Suppressor macrophage treated with lipopolysaccharide for 1 hour (primary cell): ENCODE results near the gene MYOM3.
"Not testable (repeated sequence)": the region's sequence is repeated elsewhere in the genome, so short reads cannot be mapped to it uniquely, and the experiment has no call there.

Experiments
- DNase-seq, 3 donors: peaks; one replicate each; pipeline ENCODE4 v3.0.0-alpha.2; 2020 to 2022

Gene MYOM3

DNA sequence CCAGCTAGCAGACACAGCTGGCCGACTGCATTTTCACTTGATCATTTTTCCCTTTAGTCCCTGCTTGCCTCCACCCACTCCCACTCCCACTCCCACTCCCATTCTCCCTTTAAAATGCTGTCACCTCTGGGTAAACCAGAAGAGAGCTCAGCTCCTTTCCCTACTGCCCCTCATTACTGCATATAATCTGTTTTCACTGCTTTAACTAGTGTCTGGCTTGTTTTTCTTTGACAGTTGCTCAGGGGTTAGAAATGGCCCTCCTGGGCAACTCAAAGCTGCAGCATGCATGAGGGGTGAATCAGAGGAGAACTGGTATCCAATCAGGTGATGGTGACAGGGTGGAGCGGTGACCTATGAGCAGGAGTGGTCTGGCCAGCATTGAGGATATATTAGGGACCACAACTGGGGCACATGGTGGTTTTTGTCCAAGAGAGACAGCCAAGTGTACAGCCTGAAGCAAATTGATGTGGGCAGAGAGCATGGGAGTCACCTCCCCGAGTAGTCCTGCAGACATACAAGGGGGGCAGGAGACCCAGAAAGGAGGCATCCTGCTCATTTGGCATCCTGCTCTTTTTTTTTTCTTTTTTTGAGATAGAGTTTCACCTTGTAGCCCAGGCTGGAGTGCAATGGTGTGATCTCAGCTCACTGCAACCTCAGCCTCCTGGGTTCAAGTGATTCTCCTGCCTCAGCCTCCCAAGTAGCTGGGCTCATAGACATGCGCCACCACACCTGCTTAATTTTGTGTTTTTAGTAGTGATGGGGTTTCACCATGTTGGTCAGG lies 89.2 kb downstream of the MYOM3 start:
- peak in 1 of 3 donors; percentile 8 for DNase-seq

DNA sequence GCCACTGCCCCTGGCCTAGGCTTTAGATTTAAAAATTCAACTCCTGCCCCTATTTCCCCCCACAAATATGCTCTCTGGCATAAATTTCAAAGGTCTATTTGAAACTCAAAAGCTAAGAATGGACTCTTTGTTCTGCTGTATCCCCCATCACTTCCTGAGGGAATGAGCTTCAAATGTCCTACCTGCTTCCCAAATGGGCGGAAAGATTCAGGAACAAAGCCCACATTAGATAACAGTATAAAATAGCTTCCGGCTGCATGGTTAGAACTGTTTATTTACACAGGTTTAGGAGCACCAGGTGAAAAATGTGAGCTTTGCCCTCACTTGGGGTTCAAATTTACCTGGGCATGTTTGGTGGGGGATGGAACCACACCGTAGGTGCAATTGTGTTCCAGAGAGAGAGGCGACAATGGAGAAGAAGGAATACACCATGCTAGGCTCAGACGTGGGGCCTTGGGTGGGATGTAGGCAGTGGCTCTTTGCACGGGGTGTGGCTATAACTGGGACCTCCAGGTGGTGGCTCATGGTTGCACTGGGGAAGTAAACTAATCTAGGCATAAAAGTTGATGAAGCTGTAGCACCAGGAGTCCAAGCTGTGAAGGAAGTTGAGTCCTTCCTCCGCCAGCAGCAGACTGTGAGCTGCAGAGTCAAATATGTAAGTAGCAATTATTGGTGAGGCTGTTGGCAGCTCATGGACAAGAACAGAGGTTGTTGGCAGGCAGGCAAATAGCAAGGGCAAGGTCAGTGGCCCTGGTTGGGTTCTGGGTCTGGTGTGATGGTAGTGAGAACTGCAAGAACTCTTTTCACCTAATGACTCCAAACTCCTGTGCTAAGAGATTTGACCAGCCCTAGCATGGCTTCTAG lies 90.3 kb downstream of the MYOM3 start:
- DNase-seq, result no peak

DNA sequence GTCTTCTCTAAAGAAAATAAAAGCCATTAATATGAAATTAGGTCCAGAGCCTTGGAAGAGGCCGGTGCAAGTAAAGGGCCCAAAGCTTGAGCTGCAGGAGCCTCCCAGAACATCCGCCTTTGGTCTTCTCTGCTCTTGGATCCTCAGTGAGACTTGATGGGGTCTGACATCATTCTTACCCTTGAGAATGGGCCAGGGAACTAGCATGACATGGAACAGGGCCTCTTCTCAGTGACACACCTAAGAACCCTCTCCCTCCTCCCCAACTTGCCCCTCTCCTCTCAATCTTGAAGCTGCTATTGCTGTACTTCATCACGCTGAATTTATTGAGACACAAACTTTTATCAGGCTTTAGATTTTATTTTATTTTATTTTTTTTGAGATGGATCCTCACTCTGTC lies 91.5 kb downstream of the MYOM3 start:
- no peak for DNase-seq

DNA sequence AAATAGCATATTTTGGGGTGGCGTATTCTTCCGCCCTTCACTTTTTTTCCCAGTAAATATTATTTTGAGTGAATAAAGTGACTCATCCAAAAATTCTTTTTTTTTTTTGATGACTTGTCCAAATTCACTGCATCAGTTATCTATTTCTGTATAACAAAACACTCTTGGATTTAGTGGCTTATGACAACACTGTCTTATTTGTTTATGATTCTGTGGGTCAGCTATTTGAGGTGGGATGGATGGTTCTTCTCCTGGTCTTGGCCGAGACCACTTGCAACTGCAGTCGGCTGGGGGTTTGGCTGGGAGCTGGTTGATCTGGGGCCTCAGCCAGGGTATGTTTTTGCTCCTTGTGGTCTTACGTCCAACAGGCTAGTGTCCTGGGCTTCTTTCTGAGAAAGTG lies 91.9 kb downstream of the MYOM3 start:
- DNase-seq, result no peak

DNA sequence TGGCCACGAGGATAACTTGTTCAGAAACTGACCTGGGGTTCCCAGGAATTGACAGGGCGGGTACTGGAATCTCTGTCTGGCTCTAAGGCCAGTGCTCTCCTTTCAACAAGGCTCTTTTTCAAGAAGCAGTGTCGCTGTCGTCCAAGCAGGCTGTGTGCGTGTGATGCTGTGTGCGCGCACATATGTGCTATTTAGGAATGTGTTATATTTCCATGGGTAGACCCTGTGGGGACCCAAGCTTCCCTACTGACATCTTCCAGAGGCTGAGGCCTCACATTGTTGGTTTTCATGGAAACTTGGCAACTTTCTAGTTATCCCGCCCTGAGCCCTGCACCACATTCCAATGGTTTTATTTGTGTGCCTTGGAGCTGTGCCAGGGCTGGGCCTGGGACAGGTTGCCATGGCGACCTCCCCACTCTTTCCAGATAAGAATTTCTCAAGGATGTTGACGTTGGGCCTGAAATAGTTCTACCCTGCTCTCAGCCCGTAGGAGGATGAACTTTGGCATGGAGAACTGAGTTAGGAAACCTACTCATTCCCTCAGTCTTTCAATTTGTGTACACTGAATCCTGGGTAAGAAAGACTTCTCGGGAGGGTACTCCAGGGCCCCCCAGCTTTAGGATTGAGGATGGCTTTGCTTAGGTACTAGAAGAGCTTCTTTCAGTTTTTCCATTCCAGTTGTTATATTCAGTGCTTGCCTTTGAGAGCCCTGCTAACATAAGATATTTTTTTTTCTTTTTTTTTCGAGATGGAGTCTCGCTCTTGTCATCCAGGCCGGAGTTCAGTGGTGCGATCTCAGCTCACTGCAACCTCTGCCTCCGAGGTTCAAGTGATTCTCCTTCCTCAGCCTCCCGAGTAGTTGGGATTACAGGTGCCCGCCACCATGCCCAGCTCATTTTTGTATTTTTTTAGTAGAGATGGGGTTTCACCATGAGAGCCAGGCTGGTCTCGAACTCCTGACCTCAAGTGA lies 93.0 kb downstream of the MYOM3 start:
- DNase-seq, result peak; percentile 42 to 66 (median 44)

DNA sequence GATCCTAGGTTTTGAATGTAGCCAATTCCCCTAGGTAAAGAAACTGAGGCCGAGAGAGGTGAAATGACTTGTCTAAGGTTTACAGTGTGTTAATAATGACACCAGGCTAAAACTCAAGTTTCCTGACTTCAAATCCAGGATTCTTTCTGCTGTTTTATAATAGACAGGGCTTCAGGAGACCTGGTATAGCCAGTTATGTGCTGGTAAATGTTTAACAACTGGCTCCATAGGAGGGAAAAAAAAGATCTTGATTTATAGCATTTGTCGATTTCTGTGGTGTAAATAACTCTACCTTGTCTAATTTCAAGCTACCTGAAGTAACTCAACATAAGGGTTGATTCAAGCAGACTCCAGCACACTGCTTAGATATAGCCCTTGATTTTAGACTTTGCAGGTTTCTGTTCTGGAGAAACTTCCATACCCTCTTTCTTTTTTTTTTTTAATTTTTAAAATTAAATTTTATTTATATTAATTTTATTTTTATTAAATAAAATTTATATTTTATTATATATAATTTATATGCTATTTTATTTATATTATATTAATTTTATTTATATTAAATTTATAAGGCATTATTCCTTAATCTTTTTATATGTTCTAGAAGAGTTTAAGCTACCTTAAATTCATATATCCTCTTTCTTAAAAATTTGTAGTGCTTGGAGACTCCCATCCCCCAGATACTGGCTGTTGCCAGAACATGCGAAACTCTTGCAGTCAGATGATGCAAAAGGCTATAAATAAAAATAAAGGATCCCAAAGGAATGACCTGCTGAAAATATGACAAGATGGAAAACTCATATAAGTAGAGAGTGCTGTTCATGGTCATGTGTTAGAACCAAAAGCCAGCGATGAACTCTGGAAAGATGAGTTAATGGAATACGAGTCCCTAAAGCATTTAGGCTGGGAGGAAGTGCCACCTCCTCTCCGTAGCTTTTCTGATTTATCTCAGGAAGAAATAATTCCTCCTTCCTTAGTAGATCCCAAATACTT lies 96.4 kb downstream of the MYOM3 start:
- DNase-seq, result peak in 1 of 3 donors; percentile 1

DNA sequence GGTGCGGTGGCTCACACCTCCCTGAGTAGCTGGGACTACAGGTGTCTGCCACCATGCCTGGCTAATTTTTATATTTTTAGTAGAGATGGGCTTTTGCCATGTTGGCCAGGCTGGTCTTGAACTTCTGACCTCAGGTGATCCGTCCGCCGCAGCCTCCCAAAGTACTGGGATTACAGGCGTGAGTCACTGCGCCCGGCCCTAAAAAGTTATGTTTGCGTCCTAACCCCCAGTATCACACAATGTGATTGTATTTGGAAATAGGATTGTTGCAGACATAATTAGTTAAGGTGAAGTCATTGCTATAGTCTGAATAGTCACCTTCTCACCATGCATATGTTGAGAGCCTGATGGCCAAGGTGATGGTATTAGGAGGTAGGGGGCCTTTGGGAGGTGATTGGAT lies 99.1 kb downstream of the MYOM3 start:
- not testable (repeated sequence) for DNase-seq

DNA sequence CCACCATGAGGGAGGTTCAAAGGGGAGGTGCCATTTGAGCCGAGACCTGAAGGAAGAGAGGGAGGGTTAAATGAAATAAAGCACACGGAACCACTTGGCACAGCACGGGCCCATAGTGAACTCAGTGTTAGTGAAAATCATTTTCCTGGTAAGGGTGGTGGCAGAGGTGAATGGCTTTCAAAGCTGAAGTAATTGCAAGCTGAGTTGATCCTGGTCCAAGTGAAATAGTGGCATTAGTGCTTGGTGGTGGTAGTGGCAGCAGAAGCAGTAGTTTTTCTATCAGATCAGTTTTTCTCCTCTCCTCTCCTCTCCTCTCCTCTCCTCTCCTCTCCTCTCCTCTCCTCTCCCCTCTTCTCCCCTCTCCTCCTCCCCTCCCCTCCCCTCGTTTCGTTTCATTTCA lies 101.3 kb downstream of the MYOM3 start:
- no peak for DNase-seq

DNA sequence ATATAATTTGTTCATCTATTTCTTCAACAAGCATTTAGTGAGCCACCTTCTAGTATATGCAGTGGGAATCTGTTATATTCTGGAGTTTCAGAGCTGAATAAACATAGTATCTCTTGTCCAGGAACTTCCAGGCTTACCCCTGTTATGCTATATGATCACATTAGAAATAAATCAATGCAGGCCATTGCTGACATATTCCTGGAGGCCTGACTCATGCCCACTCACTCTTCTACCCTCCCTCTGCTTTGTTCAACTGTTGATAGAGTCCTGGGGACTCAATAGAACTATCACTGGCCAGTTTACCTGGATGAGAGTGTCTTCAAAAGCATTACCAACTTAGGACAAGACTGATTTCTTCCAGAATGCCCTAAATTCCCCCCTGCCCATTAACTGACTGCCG lies 102.5 kb downstream of the MYOM3 start:
- no peak for DNase-seq

DNA sequence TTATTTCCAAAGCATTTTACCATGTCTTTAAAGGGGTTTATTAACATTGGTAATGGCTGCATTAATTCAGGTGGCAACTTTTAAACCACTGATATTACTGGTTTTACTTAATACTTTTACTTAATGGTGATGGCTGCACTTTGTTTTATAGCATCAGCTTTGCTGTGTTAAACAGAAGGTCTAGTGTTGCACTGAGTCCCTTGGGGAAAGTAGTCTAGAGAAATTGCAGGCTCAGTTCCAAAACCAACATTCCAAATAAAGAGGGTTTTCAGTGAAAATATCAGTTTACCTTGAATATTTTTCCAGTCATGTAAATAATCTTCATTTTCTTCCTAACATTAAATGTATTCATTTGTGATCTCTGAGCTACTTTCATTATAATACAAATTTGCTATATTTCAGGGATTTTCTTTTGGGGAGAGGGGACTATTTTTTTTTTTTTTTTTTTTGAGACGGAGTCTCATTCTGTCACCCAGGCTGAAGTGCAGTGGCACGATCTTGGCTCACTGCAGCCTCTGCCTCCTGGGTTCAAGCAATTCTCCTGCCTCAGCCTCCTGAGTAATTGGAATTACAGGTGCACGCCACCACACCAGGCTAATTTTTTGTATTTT lies 103.3 kb downstream of the MYOM3 start:
- DNase-seq, result not testable (repeated sequence)

DNA sequence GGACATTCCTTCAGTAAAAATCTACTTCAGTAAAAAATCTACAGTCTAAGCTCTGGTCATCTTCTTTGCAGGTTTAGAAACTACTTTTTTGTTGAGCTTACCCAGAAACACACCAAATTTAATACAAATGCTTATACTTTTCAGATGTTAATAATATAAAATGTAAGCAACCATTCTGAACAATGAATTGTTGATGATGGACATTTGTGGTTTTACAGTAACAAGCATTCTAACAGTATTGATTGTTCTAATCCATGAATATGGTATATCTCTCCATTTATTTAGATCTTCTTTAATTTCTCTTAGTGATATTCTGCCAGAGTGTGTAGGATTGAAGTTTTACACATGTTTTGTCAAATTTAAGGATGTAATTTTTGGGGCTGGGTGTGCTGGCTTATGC lies 104.9 kb downstream of the MYOM3 start:
- no peak for DNase-seq
